HepG2 (cell line): ENCODE data around the gene PRKCB. TPM values are rescaled to one million over a fixed set of nuclear protein-coding genes. Genes with fewer than 3 reads are reported as not detected.
"Not testable (repeated sequence)": the region's sequence is repeated elsewhere in the genome, so short reads cannot be mapped to it uniquely, and the experiment has no call there.

Experiments
- ATAC-seq: fragments of 200-7000 bp; cut with Tn5 transposase; 3 replicates; pipeline ENCODE4 v1.9.1; 2020; ENCODE audit warnings: mild to moderate bottlenecking, moderate library complexity
- BruUV-seq: library from RNA; stranded (reverse); fragments of 400-500 nt; replicated peaks from 2 replicates; lab custom pipeline; 2021; lab: Mats Ljungman, UMichigan
- CTCF ChIA-PET: fragments of 300-600 bp; formaldehyde crosslinking; extraction: SDS; loops from one replicate; lab custom pipeline; 2021; ENCODE audit warnings: low total read pairs, inconsistent platforms, low intra/inter-chr PET ratio; lab: Yijun Ruan, JAX
- POLR2A ChIA-PET: fragments of 350-600 bp; sonication (Branson Sonifier 250); formaldehyde crosslinking; loops from one replicate; lab custom pipeline; 2020; ENCODE audit warnings: antibody characterized with exemption, inconsistent platforms; lab: Yijun Ruan, JAX
- DNase-seq: peaks from one replicate; pipeline ENCODE4 v3.0.0-alpha.2; 2015; ENCODE audit warnings: low spot score
- FAIRE-seq: peaks from 3 replicates; lab custom pipeline; 2011; peaks lifted over from hg19 to GRCh38; lab: Jason Lieb, UNC
- H2AFZ ChIP-seq: one replicate; pipeline ENCODE4 v1.6.1; 2011; ENCODE audit warnings: low read length, inconsistent platforms
- H3K27ac ChIP-seq: fragments of 300-600 bp; 3 replicates; pipeline ENCODE4 v1.8.0; 2011; ENCODE audit warnings: mixed run types, mild to moderate bottlenecking, mixed read lengths, low read length, inconsistent platforms; ENCODE audit not compliant: insufficient read depth; ENCODE audit errors: extremely low read length
- H3K27me3 ChIP-seq, 2 experiments: fragments of 200-600 bp in 1 of 2; 2 replicates in 1 of 2; 3 replicates in 1 of 2; pipeline versions ENCODE4 v1.6.0 to v1.8.0; 2011; ENCODE audit warnings: low read length in 2 of 2, mild to moderate bottlenecking in 2 of 2, moderate library complexity in 2 of 2, inconsistent platforms in 1 of 2; ENCODE audit not compliant: insufficient read depth in 2 of 2, control insufficient read depth in 1 of 2
- H3K36me3 ChIP-seq, 2 experiments: fragments of 200-600 bp in 1 of 2; replicated peaks in 1 of 2; 2 replicates in 1 of 2; 3 replicates in 1 of 2; pipeline versions ENCODE4 v1.5.1 to v1.8.0; 2011; ENCODE audit warnings: low read length in 2 of 2, inconsistent platforms in 1 of 2; ENCODE audit not compliant: insufficient read depth in 2 of 2, control insufficient read depth in 1 of 2
- H3K4me1 ChIP-seq: 2 replicates; pipeline ENCODE4 v1.5.1; 2012; ENCODE audit warnings: low read length, inconsistent platforms; ENCODE audit not compliant: insufficient read depth
- H3K4me2 ChIP-seq: 2 replicates; pipeline ENCODE4 v1.6.0; 2011; ENCODE audit warnings: low read depth, low read length, inconsistent platforms
- H3K4me3 ChIP-seq, 3 experiments: fragments of 200-600 bp in 1 of 3; sonication (generic), shearing (Covaris generic) in 1 of 3; replicated peaks in 1 of 3; 2 replicates each; pipeline ENCODE4 v1.5.1; 2011 to 2016; ENCODE audit warnings: low read length in 3 of 3, inconsistent platforms in 2 of 3, low read depth in 2 of 3, mild to moderate bottlenecking in 2 of 3, control low read depth in 1 of 3, mixed read lengths in 1 of 3; ENCODE audit not compliant: insufficient read depth in 1 of 3
- H3K79me2 ChIP-seq: one replicate; pipeline ENCODE4 v1.6.1; 2011; ENCODE audit warnings: low read length, inconsistent platforms; ENCODE audit not compliant: insufficient read depth
- H3K9ac ChIP-seq: 2 replicates; pipeline ENCODE4 v1.6.0; 2011; ENCODE audit warnings: mild to moderate bottlenecking, low read depth, low read length, inconsistent platforms; ENCODE audit not compliant: insufficient read depth
- H3K9me3 ChIP-seq: 2 replicates; pipeline ENCODE4 v1.5.1; 2012; ENCODE audit warnings: mild to moderate bottlenecking, low read length
- H4K20me1 ChIP-seq: 2 replicates; pipeline ENCODE4 v1.6.0; 2011; ENCODE audit warnings: inconsistent platforms, mild to moderate bottlenecking, low read length, moderate library complexity; ENCODE audit not compliant: insufficient read depth
- AKAP8 ChIP-seq: sonication (generic); formaldehyde crosslinking; IDR thresholded peaks from 2 replicates; pipeline ENCODE4 v1.5.1; 2020; ENCODE audit warnings: mild to moderate bottlenecking, missing genetic modification reagents
- MAFF ChIP-seq: IDR thresholded peaks from 2 replicates; pipeline ENCODE4 v1.6.1; 2011; ENCODE audit warnings: low read depth, low read length, improper control_type of control experiment
- MAFK ChIP-seq, 2 experiments: IDR thresholded peaks in 1 of 2; conservative IDR thresholded peaks in 1 of 2; 2 replicates each; pipeline ENCODE4 v1.6.1; 2011; ENCODE audit warnings: improper control_type of control experiment in 2 of 2, low read length in 2 of 2
- MED13 ChIP-seq: sonication (generic); formaldehyde crosslinking; IDR thresholded peaks from 2 replicates; pipeline ENCODE4 v1.5.0; 2020; ENCODE audit warnings: missing genetic modification reagents
- WGBS: methylation state at CpG from one replicate; pipeline ENCODE4 v1.1.6; 2017; ENCODE audit warnings: low lambda C conversion rate; 5-methylcytosine and 5-hydroxymethylcytosine counted together
- in situ Hi-C: cut with HindIII; loops from 2 replicates; pipeline ENCODE4 v1.10.0; 2017; ENCODE audit warnings: low pct_unique_long_range_greater_than_20kb; ENCODE audit not compliant: extremely low pct_ligation_motif_present
- intact Hi-C: fragments of 100-400 bp; cut with micrococcal nuclease; formaldehyde crosslinking; loops from one replicate; pipeline ENCODE4 v1.10.0; 2022; ENCODE audit not compliant: unreplicated experiment
- polyA plus RNA-seq, 8 experiments: library from polyadenylated mRNA; depleted of rRNA in 3 of 8; stranded (reverse) in 7 of 8; unstranded in 1 of 8; fragments of >200 nt; fragmentation: Illumina TruSeq in 4 of 8; extraction: Trizol in 4 of 8; gene quantifications; 2 replicates each; pipeline versions ENCODE4 v1.2.1 to v1.2.3, GENCODE V29; 2011 to 2016; ENCODE audit warnings: low read depth in 4 of 8, missing spikeins in 1 of 8, mixed read lengths in 1 of 8; ENCODE audit not compliant: insufficient read depth in 1 of 8
- total RNA-seq, 5 experiments: library from RNA; depleted of rRNA; stranded (reverse); fragments of >200 nt; fragmentation: Illumina TruSeq; extraction: Trizol; gene quantifications; 2 replicates each; pipeline ENCODE4 v1.2.3, GENCODE V29; 2016; ENCODE audit warnings: low read depth in 1 of 5
- TF ChIP-seq, protein P1 (sequence below): sonication (generic); formaldehyde crosslinking; IDR thresholded peaks from 2 replicates; pipeline ENCODE4 v1.4.0; 2020; ENCODE audit warnings: missing genetic modification reagents

The PRKCB gene
- total and polyA plus RNA-seq, 2 of the 13 experiments (the other 11 are each of a cell fraction or from before 2014, with no cell fraction given) = 0.01 TPM; not detected in 1

DNA sequence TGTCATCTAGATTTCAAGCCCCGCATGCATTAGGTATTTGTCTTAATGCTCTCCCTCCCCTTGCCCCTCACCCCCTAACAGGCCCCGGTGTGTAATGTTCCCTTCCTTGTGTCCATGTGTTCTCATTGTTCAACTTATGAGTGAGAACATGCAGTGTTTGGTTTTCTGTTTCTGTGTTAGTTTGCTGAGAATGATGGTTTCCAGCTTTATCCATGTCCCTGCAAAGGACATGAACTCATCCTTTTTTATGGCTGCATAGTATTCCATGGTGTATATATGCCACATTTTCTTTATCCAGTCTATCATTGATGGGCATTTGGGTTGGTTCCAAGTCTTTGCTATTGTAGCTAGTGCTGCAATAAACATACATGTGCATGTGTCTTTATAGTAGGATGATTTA, 269.7 kb downstream of the PRKCB start:
- H3K9ac ChIP-seq, H3K27me3 ChIP-seq, intact Hi-C loops, H3K4me1 ChIP-seq, H3K36me3 ChIP-seq, H3K27ac ChIP-seq, ATAC-seq, H3K4me3 ChIP-seq, H2AFZ ChIP-seq, FAIRE-seq, POLR2A ChIA-PET, DNase-seq, CTCF ChIA-PET, H3K4me2 ChIP-seq, H3K79me2 ChIP-seq, H4K20me1 ChIP-seq, H3K9me3 ChIP-seq, BruUV-seq, in situ Hi-C loops: not testable (repeated sequence)
- WGBS = 65% methylated on average over 2 of the region's 2 CpGs

DNA sequence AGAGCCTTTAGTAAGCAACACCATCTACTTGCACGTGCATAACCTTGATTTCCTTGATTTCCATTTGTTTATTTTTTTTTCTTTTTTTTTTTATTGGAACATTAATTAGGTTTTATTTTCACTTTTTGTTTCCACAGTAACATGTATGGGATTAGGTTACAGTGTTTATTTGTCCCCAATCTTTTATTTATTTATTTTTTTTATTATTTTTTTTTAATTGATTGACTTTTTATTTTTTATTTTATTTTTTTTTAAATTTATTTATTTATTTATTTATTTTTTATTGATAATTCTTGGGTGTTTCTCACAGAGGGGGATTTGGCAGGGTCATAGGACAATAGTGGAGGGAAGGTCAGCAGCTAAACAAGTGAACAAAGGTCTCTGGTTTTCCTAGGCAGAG, 272.3 kb downstream of the PRKCB start:
- H3K36me3 ChIP-seq, H3K4me1 ChIP-seq, CTCF ChIA-PET, BruUV-seq, DNase-seq, FAIRE-seq, H3K4me3 ChIP-seq, ATAC-seq, H2AFZ ChIP-seq, H3K9ac ChIP-seq, H4K20me1 ChIP-seq, H3K9me3 ChIP-seq, H3K27ac ChIP-seq, H3K27me3 ChIP-seq, POLR2A ChIA-PET, H3K4me2 ChIP-seq, intact Hi-C loops, in situ Hi-C loops, H3K79me2 ChIP-seq: not testable (repeated sequence)
- 0% methylated on average over 1 of the region's 1 CpG for WGBS

DNA sequence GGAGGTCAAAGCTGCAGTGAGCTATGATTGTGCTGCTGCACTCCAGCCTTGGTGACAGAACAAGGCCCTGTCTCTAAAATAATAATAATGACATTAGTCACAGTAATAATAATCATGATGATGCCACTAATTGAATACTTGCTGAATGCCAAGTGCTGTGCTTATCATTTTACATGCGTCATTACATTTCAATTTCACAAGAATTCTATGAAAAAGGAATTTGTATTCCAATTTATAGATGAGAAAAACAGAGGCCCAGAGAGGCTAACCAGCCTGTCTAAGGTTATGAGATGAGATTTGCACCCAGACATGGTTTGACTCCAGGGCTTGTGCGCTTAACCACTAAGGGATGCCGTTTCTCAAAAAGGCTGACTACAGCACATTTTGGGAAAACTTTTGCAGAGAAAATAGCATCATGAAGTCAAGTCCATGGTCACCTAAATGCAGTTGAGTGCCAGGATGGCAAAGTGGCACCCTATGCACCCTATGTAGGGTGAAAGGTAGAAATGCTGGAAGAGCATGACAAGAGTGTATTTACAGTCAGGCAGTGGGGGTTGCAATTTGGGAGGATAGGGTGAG, 276.0 kb downstream of the PRKCB start:
- Histone ChIP-seq H3K36me3 (no peaks in the 10 kb centered on the region), H3K27me3 (no peaks in the 10 kb centered on the region), H3K4me1 (no peaks in the 10 kb centered on the region), H3K9me3 (no peaks in the 10 kb centered on the region), H3K27ac (no peak overlapping the region), H3K4me3 (no peak overlapping the region), H3K4me2 (no peak overlapping the region), H3K9ac (no peak overlapping the region), H2AFZ (no peak overlapping the region), H4K20me1 (no peaks in the 10 kb centered on the region), H3K79me2 (no peaks in the 10 kb centered on the region)
- intact Hi-C loops (no loop called here), in situ Hi-C loops (no loop called here)
- WGBS = 27% methylated on average over 3 of the region's 3 CpGs
- TF ChIP-seq, protein P1, sequence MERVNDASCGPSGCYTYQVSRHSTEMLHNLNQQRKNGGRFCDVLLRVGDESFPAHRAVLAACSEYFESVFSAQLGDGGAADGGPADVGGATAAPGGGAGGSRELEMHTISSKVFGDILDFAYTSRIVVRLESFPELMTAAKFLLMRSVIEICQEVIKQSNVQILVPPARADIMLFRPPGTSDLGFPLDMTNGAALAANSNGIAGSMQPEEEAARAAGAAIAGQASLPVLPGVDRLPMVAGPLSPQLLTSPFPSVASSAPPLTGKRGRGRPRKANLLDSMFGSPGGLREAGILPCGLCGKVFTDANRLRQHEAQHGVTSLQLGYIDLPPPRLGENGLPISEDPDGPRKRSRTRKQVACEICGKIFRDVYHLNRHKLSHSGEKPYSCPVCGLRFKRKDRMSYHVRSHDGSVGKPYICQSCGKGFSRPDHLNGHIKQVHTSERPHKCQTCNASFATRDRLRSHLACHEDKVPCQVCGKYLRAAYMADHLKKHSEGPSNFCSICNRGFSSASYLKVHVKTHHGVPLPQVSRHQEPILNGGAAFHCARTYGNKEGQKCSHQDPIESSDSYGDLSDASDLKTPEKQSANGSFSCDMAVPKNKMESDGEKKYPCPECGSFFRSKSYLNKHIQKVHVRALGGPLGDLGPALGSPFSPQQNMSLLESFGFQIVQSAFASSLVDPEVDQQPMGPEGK (CRISPR knock-in tag) = no peak
- TF ChIP-seq AKAP8 (CRISPR knock-in tag) (no peak), MAFK (conservative IDR thresholded peaks at IDR 0.05 in 1 of 2, IDR thresholded peaks at IDR 0.05 in 1 of 2; ENCODE audit: low read length in 2 of 2) (peak; percentile 61 to 92), MAFF (peak; percentile 77), MED13 (CRISPR knock-in tag) (no peak)
- no TSS peak for BruUV-seq
- ChIA-PET CTCF (no interaction called here), POLR2A (no interaction called here)
- ATAC-seq (no peak), DNase-seq (no peak), FAIRE-seq (no peak)
